ENCODE data around the gene PHACTR1.
"Not testable (repeated sequence)": the region's sequence is repeated elsewhere in the genome, so short reads cannot be mapped to it uniquely, and the experiment has no call there.

PHACTR1 gene

DNA sequence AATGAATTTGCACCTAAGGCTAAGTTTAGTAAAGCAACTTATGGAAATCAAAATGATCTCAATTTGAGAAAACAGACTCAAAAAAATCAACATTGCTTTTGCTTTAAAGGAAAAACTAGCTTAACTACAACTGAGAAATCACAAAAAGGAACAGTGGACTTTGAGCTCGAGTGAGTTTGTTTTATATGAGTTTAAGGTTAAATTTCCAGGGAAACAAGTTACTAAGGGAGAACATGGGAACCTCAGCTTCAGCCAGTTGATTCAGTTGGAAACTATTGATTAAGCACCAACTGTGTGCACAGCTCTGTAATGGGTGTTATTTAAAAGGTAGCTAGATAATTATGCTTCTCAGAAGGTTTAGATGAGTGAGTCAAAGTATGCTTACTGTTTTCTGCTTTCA lies 526.0 kb downstream of the PHACTR1 start:
- DNase-seq (ENCODE audit: low read depth, low spot score): no peak
- ChIA-PET CTCF (no interaction called here), POLR2A (no interaction called here)
- H3K4me3 ChIP-seq (ENCODE audit: low read depth, low read length): no peak overlapping the region
- TF ChIP-seq CTCF (IDR thresholded peaks at IDR 0.05; ENCODE audit: insufficient read depth, low read length, missing control alignments): no peak

GRCh38 chr6:13243033-13243432 lies 526.5 kb downstream of the PHACTR1 start:
- ChIA-PET CTCF (no interaction called here), POLR2A (no interaction called here)
- no peak for TF ChIP-seq CTCF (IDR thresholded peaks at IDR 0.05; ENCODE audit: insufficient read depth, low read length, missing control alignments)
- no peak for DNase-seq (ENCODE audit: low read depth, low spot score)
- no peak overlapping the region for H3K4me3 ChIP-seq (ENCODE audit: low read depth, low read length)

DNA sequence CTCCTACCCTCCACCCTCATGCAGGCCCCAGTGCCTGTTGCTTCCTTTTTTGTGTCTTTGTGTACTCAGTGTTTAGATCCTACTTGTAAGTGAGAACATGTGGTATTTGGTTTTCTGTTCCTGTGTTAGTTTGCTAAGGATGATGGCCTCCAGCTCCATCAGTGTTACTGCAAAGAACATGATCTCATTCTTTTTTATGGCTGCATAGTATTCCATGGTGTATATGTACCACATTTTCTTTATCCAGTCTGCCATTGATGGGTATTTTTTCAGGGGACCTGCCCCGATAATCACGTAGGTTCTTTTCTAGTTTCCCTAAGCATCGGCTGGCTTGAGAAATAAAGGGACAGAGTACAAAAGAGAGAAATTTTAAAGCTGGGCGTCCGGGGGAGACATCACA lies 527.2 kb downstream of the PHACTR1 start:
- H3K4me3 ChIP-seq (ENCODE audit: low read depth, low read length); POLR2A ChIA-PET; CTCF ChIA-PET; DNase-seq (ENCODE audit: low read depth, low spot score): not testable (repeated sequence)

- ChIA-PET CTCF (no interaction called here), POLR2A (no interaction called here)
- TF ChIP-seq CTCF (IDR thresholded peaks at IDR 0.05; ENCODE audit: insufficient read depth, low read length, missing control alignments): no peak
- no peak overlapping the region for H3K4me3 ChIP-seq (ENCODE audit: low read depth, low read length)
- DNase-seq (ENCODE audit: low read depth, low spot score): no peak
Observed at GRCh38 chr6:13247627-13248026, 531.1 kb downstream of the PHACTR1 start.

DNA sequence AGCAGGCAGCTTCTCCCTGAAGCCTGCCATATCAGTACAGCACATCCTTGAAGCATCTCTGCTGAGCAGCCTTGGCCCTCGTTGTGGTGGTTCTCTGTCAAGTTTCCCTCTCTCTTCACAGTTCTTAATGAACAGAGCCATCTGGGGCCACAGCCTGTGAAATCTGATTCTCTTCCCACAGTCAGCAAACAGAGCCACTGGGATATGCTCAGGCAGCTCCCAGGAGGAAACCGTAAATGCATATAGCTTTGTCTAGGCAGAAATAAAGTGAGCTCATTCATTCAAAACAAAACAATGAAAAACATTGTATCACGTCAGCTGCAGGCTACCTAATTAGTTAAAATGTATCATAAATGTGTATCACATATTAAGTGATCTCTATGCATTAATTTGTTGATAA lies 531.5 kb downstream of the PHACTR1 start:
- peak; percentile 42 for DNase-seq (ENCODE audit: low read depth, low spot score)
- TF ChIP-seq CTCF (IDR thresholded peaks at IDR 0.05; ENCODE audit: insufficient read depth, low read length, missing control alignments): no peak
- CTCF ChIA-PET: no interaction called here
- POLR2A ChIA-PET: no interaction called here
- no peak overlapping the region for H3K4me3 ChIP-seq (ENCODE audit: low read depth, low read length)

GRCh38 chr6:13248584-13248985 lies 532.0 kb downstream of the PHACTR1 start:
- ChIA-PET CTCF (no interaction called here), POLR2A (no interaction called here)

More at GRCh38 chr6:13248584-13248985, 532.0 kb downstream of the PHACTR1 start:
- no peak for DNase-seq (ENCODE audit: low read depth, low spot score)
- TF ChIP-seq CTCF (IDR thresholded peaks at IDR 0.05; ENCODE audit: insufficient read depth, low read length, missing control alignments): no peak
- no peak overlapping the region for H3K4me3 ChIP-seq (ENCODE audit: low read depth, low read length)
